ENCODE data around the gene MIB1.
"Not testable (repeated sequence)": the region's sequence is repeated elsewhere in the genome, so short reads cannot be mapped to it uniquely, and the experiment has no call there.

The MIB1 gene

GRCh38 chr18:21704603-21705364 lies 35.8 kb upstream of the MIB1 start, which contains the start of gene ABHD3:
ABHD3 (minus strand) TSS chr18:21704774; CDS start chr18:21704665, 109 bp downstream.
- TF ChIP-seq, protein P1, sequence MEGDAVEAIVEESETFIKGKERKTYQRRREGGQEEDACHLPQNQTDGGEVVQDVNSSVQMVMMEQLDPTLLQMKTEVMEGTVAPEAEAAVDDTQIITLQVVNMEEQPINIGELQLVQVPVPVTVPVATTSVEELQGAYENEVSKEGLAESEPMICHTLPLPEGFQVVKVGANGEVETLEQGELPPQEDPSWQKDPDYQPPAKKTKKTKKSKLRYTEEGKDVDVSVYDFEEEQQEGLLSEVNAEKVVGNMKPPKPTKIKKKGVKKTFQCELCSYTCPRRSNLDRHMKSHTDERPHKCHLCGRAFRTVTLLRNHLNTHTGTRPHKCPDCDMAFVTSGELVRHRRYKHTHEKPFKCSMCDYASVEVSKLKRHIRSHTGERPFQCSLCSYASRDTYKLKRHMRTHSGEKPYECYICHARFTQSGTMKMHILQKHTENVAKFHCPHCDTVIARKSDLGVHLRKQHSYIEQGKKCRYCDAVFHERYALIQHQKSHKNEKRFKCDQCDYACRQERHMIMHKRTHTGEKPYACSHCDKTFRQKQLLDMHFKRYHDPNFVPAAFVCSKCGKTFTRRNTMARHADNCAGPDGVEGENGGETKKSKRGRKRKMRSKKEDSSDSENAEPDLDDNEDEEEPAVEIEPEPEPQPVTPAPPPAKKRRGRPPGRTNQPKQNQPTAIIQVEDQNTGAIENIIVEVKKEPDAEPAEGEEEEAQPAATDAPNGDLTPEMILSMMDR (IDR thresholded peaks at IDR 0.05) = peak; percentile 31
- TF ChIP-seq ZFX (IDR thresholded peaks at IDR 0.05; ENCODE audit: borderline replicate concordance) = no peak
- H3K27ac ChIP-seq = peak within 1 kb of the TSS; percentile 94

GRCh38 chr18:21706386-21706865 lies 34.2 kb upstream of the MIB1 start:
- TF ChIP-seq ZFX (IDR thresholded peaks at IDR 0.05; ENCODE audit: borderline replicate concordance) = no peak
- TF ChIP-seq, protein P1 (IDR thresholded peaks at IDR 0.05) = no peak
- H3K27ac ChIP-seq = no peak overlapping the region

DNA sequence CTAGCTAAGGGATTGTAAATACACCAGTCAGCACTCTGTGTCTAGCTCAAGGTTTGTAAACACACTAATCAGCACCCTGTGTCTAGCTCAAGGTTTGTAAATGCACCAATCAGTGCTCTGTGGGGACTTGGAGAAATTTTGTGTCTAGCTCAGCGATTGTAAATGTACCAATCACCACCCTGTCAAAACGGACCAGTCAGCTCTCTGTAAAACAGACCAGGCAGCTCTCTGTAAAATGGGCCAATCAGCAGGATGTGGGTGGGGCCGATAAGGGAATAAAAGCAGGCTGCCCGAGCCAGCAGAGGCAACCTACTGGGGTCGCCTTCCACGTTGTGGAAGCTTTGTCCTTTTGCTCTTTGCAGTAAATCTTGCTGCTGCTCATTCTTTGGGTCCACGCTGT lies 33.5 kb upstream of the MIB1 start:
- H3K27ac ChIP-seq = not testable (repeated sequence)

GRCh38 chr18:21714474-21714873 lies 26.1 kb upstream of the MIB1 start:
- TF ChIP-seq, protein P1 (IDR thresholded peaks at IDR 0.05) = no peak
- TF ChIP-seq ZFX (IDR thresholded peaks at IDR 0.05; ENCODE audit: borderline replicate concordance) = no peak
- no peak overlapping the region for H3K27ac ChIP-seq

- H3K27ac ChIP-seq = no peak overlapping the region
- TF ChIP-seq, protein P1 (IDR thresholded peaks at IDR 0.05) = no peak
- no peak for TF ChIP-seq ZFX (IDR thresholded peaks at IDR 0.05; ENCODE audit: borderline replicate concordance)
Observed at GRCh38 chr18:21722687-21723086, 17.9 kb upstream of the MIB1 start.

- H3K27ac ChIP-seq = no peak overlapping the region
- TF ChIP-seq, protein P1 (IDR thresholded peaks at IDR 0.05) = no peak
- no peak for TF ChIP-seq ZFX (IDR thresholded peaks at IDR 0.05; ENCODE audit: borderline replicate concordance)
Observed at GRCh38 chr18:21725201-21725600, 15.4 kb upstream of the MIB1 start.

GRCh38 chr18:21727702-21728101 lies 12.9 kb upstream of the MIB1 start:
- no peak overlapping the region for H3K27ac ChIP-seq
- TF ChIP-seq ZFX (IDR thresholded peaks at IDR 0.05; ENCODE audit: borderline replicate concordance) = no peak
- TF ChIP-seq, protein P1 (IDR thresholded peaks at IDR 0.05) = no peak

Measured in 22Rv1 (cell line).